HCT116 (cell line): Measurements from ENCODE around the gene ESPNL. TPM values are rescaled to one million over a fixed set of nuclear protein-coding genes. Genes with fewer than 3 reads are reported as not detected.

Source experiments
- ATAC-seq: fragments of 200-7000 bp; cut with Tn5 transposase; 2 replicates; pipeline ENCODE4 v1.9.1; 2020; ENCODE audit warnings: mild to moderate bottlenecking, moderate library complexity
- BruUV-seq: library from RNA; stranded (reverse); fragments of 400-500 nt; replicated peaks from 2 replicates; lab custom pipeline; 2021; lab: Mats Ljungman, UMichigan
- CTCF ChIA-PET: fragments of 300-600 bp; sonication (Branson Sonifier 250); formaldehyde crosslinking; loops from one replicate; lab custom pipeline; 2021; ENCODE audit warnings: antibody characterized with exemption; lab: Charles Lee
- POLR2A ChIA-PET: fragments of 300-600, 350-600 bp; sonication (Branson Sonifier 250); formaldehyde crosslinking; loops from one replicate; lab custom pipeline; 2021; ENCODE audit warnings: antibody characterized with exemption; lab: Charles Lee
- RAD21 ChIA-PET, 2 experiments: fragments of 300-600 bp; sonication (Branson Sonifier 250); formaldehyde crosslinking; loops; one replicate each; lab custom pipeline; 2023; ENCODE audit warnings: low total read pairs in 2 of 2; ENCODE audit not compliant: uncharacterized antibody in 2 of 2, unreplicated experiment in 2 of 2, low non-redundant PET in 1 of 2; lab: Charles Lee
- DNase-seq: peaks from one replicate; pipeline ENCODE4 v3.0.0-alpha.2; 2010; ENCODE audit warnings: low read depth, low spot score
- H2AFZ ChIP-seq: fragments of 200-600 bp; shearing (Covaris generic), sonication (generic); 2 replicates; pipeline ENCODE4 v1.6.1; 2017; ENCODE audit warnings: low read depth, mixed run types, mixed read lengths, antibody characterized with exemption, low read length; ENCODE audit not compliant: poor library complexity, severe bottlenecking
- H3K27ac ChIP-seq: 2 replicates; pipeline ENCODE4 v1.5.1; 2012; ENCODE audit warnings: low read depth, low read length
- H3K27me3 ChIP-seq: fragments of 200-600 bp; sonication (generic); 2 replicates; pipeline ENCODE4 v1.6.1; 2016; ENCODE audit warnings: mixed run types, low read length, mixed read lengths; ENCODE audit not compliant: insufficient read depth
- H3K36me3 ChIP-seq, 2 experiments: fragments of 200-500 bp in 1 of 2; fragments of 200-600 bp in 1 of 2; sonication (Bioruptor generic) in 1 of 2; sonication (generic) in 1 of 2; 2 replicates each; pipeline versions ENCODE4 v1.5.1 to v1.6.1; 2014 to 2016; ENCODE audit warnings: low read length in 2 of 2, inconsistent platforms in 1 of 2, mixed read lengths in 1 of 2, mixed run types in 1 of 2; ENCODE audit not compliant: insufficient read depth in 2 of 2, control insufficient read depth in 1 of 2
- H3K4me1 ChIP-seq, 2 experiments: fragments of 200-600 bp in 1 of 2; sonication (generic) in 1 of 2; 2 replicates each; pipeline versions ENCODE4 v1.5.1 to v1.6.1; 2012 to 2017; ENCODE audit warnings: low read length in 2 of 2, inconsistent platforms in 1 of 2, mild to moderate bottlenecking in 1 of 2, mixed read lengths in 1 of 2, mixed run types in 1 of 2, moderate library complexity in 1 of 2; ENCODE audit not compliant: insufficient read depth in 2 of 2, control insufficient read depth in 1 of 2
- H3K4me2 ChIP-seq: fragments of 200-600 bp; sonication (generic); 2 replicates; pipeline ENCODE4 v1.6.1; 2017; ENCODE audit warnings: mixed run types, low read length, mixed read lengths
- H3K4me3 ChIP-seq, 2 experiments: fragments of 200-600 bp in 1 of 2; sonication (generic) in 1 of 2; replicated peaks in 1 of 2; 2 replicates each; pipeline ENCODE4 v1.5.1; 2011 to 2016; ENCODE audit warnings: low read length in 2 of 2, control low read depth in 1 of 2, low read depth in 1 of 2, mild to moderate bottlenecking in 1 of 2, mixed read lengths in 1 of 2, mixed run types in 1 of 2
- H3K79me2 ChIP-seq: fragments of 200-600 bp; sonication (generic); 2 replicates; pipeline ENCODE4 v1.6.1; 2017; ENCODE audit warnings: mild to moderate bottlenecking, mixed run types, low read length, moderate library complexity, mixed read lengths; ENCODE audit not compliant: insufficient read depth
- H3K9ac ChIP-seq: fragments of 200-600 bp; sonication (generic); 2 replicates; pipeline ENCODE4 v1.6.1; 2016; ENCODE audit warnings: low read length, mixed read lengths
- H3K9me2 ChIP-seq: fragments of 200-600 bp; sonication (generic), shearing (Covaris generic); 2 replicates; pipeline ENCODE4 v1.6.1; 2017; ENCODE audit warnings: mixed run types, mild to moderate bottlenecking, moderate library complexity; ENCODE audit not compliant: insufficient read depth
- H3K9me3 ChIP-seq, 2 experiments: fragments of 200-500 bp in 1 of 2; fragments of 200-600 bp in 1 of 2; sonication (Bioruptor generic) in 1 of 2; sonication (generic) in 1 of 2; 2 replicates each; pipeline ENCODE4 v1.6.1; 2014 to 2017; ENCODE audit warnings: low read length in 2 of 2, mixed read lengths in 2 of 2, inconsistent platforms in 1 of 2, low read depth in 1 of 2, mild to moderate bottlenecking in 1 of 2, mixed run types in 1 of 2, moderate library complexity in 1 of 2; ENCODE audit not compliant: control insufficient read depth in 1 of 2, insufficient read depth in 1 of 2
- H4K20me1 ChIP-seq: fragments of 200-600 bp; sonication (generic), shearing (Covaris generic); 2 replicates; pipeline ENCODE4 v1.6.1; 2017; ENCODE audit warnings: mixed run types, mild to moderate bottlenecking, moderate library complexity; ENCODE audit not compliant: insufficient read depth
- ATF3 ChIP-seq: IDR thresholded peaks from 2 replicates; pipeline ENCODE4 v1.6.1; 2012
- CTCF ChIP-seq, 3 experiments: fragments of 200-600 bp in 1 of 3; sonication (generic) in 1 of 3; IDR thresholded peaks in 2 of 3; conservative IDR thresholded peaks in 1 of 3; 2 replicates each; pipeline ENCODE4 v1.5.1; 2012 to 2017; ENCODE audit warnings: low read depth in 2 of 3, low read length in 2 of 3, antibody characterized with exemption in 1 of 3, borderline replicate concordance in 1 of 3, control low read depth in 1 of 3, mild to moderate bottlenecking in 1 of 3, mixed read lengths in 1 of 3, mixed run types in 1 of 3, moderate library complexity in 1 of 3; ENCODE audit not compliant: insufficient read depth in 1 of 3
- EGR1 ChIP-seq: IDR thresholded peaks from 2 replicates; pipeline ENCODE4 v1.6.1; 2012; ENCODE audit warnings: low read depth
- ELF1 ChIP-seq: IDR thresholded peaks from 2 replicates; pipeline ENCODE4 v1.6.1; 2012; ENCODE audit warnings: low read depth, borderline replicate concordance
- EZH2 ChIP-seq: fragments of 200-600 bp; sonication (generic); IDR thresholded peaks from 2 replicates; pipeline ENCODE4 v1.6.1; 2017; ENCODE audit warnings: antibody characterized with exemption, mixed run types
- EZH2phosphoT487 ChIP-seq: fragments of 200-600 bp; IDR thresholded peaks from 2 replicates; pipeline ENCODE4 v1.6.1; 2018; ENCODE audit warnings: antibody characterized with exemption, borderline replicate concordance
- FOSL1 ChIP-seq: IDR thresholded peaks from 2 replicates; pipeline ENCODE4 v1.6.1; 2012; ENCODE audit warnings: low read depth
- JUND ChIP-seq: IDR thresholded peaks from 2 replicates; pipeline ENCODE4 v1.6.1; 2012
- MAX ChIP-seq: IDR thresholded peaks from 2 replicates; pipeline ENCODE4 v1.6.1; 2012
- POLR2A ChIP-seq: IDR thresholded peaks from 2 replicates; pipeline ENCODE4 v1.7.0; 2011; ENCODE audit warnings: borderline replicate concordance; ENCODE audit not compliant: insufficient read depth, insufficient read length; ENCODE audit errors: extremely low read depth
- RAD21 ChIP-seq: IDR thresholded peaks from 2 replicates; pipeline ENCODE4 v1.6.1; 2012; ENCODE audit warnings: low read depth, mild to moderate bottlenecking
- REST ChIP-seq: IDR thresholded peaks from 2 replicates; pipeline ENCODE4 v1.6.1; 2012; ENCODE audit warnings: low read depth
- SIN3A ChIP-seq: IDR thresholded peaks from 2 replicates; pipeline ENCODE4 v1.6.1; 2012; ENCODE audit warnings: low read depth
- SP1 ChIP-seq: IDR thresholded peaks from 2 replicates; pipeline ENCODE4 v1.6.1; 2012; ENCODE audit warnings: low read depth
- SRF ChIP-seq: IDR thresholded peaks from 2 replicates; pipeline ENCODE4 v1.6.1; 2012; ENCODE audit warnings: low read depth
- TCF7L2 ChIP-seq: IDR thresholded peaks from 2 replicates; pipeline ENCODE4 v1.7.0; 2011; ENCODE audit warnings: borderline replicate concordance, inconsistent platforms; ENCODE audit not compliant: insufficient read depth, insufficient read length; ENCODE audit errors: extremely low read depth
- ZNF274 ChIP-seq: fragments of 200-500 bp; sonication (Bioruptor generic); IDR thresholded peaks from 2 replicates; pipeline ENCODE4 v1.6.1; 2014; ENCODE audit warnings: mild to moderate bottlenecking, low read depth, low read length, inconsistent platforms
- intact Hi-C: fragments of 100-400 bp; cut with micrococcal nuclease; formaldehyde crosslinking; loops from 2 replicates; pipeline ENCODE4 v1.10.0; 2022
- total RNA-seq: library from RNA; stranded (reverse); gene quantifications from one replicate; pipeline ENCODE4 v1.2.1, GENCODE V29; 2021; ENCODE audit not compliant: unreplicated experiment

The ESPNL gene
- total RNA-seq, 1 experiment from 2014 or later = 0.22 TPM

- TF ChIP-seq EZH2 (no peak), SP1 (no peak), EGR1 (no peak), REST (no peak), MAX (no peak), SIN3A (no peak), POLR2A (no peak), SRF (no peak), FOSL1 (no peak), ZNF274 (no peak), ATF3 (no peak), JUND (no peak), TCF7L2 (no peak), RAD21 (no peak), EZH2phosphoT487 (no peak), CTCF (IDR thresholded peaks at IDR 0.05 in 2 of 3, conservative IDR thresholded peaks at IDR 0.05 in 1 of 3; ENCODE audit: borderline replicate concordance in 1 of 3, insufficient read depth in 1 of 3, low read depth in 2 of 3, low read length in 2 of 3) (no peak), ELF1 (no peak)
Observed at GRCh38 chr2:238082827-238083226, 17.3 kb upstream of the ESPNL start.

More at GRCh38 chr2:238082827-238083226, 17.3 kb upstream of the ESPNL start:
- peaks cover 9% of the 10 kb centered on the region; the same call in 1 of the 2 replicates for H3K79me2 ChIP-seq
- ATAC-seq = no peak
- no peak overlapping the region for H3K4me3 ChIP-seq
- BruUV-seq = no TSS peak
- no peak overlapping the region for H3K27ac ChIP-seq
- no peaks in the 10 kb centered on the region for H3K4me1 ChIP-seq
- ChIA-PET POLR2A (no interaction called here), RAD21 (no interaction called here), CTCF (no interaction called here)
- no peaks in the 10 kb centered on the region for H3K9me3 ChIP-seq
- H3K4me2 ChIP-seq = no peak overlapping the region
- H2AFZ ChIP-seq = no peak overlapping the region
- H3K36me3 ChIP-seq = peaks cover 19 to 30% of the 10 kb centered on the region in 2 experiments; a peak in 3 of 4 replicates
- no peak for DNase-seq
- H3K9ac ChIP-seq = no peak overlapping the region
- H3K9me2 ChIP-seq = no peaks in the 10 kb centered on the region
- intact Hi-C loops = no loop called here
- H3K27me3 ChIP-seq = no peaks in the 10 kb centered on the region
- no peaks in the 10 kb centered on the region for H4K20me1 ChIP-seq
